Measurements from ENCODE around the gene GSDMA. TPM values are rescaled to one million over a fixed set of nuclear protein-coding genes. Genes with fewer than 3 reads are reported as not detected.

GSDMA gene
- total and polyA plus RNA-seq, 9 of the 15 experiments (the other 6 are each of a cell fraction or from before 2014, with no cell fraction given), result 0.04 to 0.13 (median 0.07) TPM; not detected in 2

DNA sequence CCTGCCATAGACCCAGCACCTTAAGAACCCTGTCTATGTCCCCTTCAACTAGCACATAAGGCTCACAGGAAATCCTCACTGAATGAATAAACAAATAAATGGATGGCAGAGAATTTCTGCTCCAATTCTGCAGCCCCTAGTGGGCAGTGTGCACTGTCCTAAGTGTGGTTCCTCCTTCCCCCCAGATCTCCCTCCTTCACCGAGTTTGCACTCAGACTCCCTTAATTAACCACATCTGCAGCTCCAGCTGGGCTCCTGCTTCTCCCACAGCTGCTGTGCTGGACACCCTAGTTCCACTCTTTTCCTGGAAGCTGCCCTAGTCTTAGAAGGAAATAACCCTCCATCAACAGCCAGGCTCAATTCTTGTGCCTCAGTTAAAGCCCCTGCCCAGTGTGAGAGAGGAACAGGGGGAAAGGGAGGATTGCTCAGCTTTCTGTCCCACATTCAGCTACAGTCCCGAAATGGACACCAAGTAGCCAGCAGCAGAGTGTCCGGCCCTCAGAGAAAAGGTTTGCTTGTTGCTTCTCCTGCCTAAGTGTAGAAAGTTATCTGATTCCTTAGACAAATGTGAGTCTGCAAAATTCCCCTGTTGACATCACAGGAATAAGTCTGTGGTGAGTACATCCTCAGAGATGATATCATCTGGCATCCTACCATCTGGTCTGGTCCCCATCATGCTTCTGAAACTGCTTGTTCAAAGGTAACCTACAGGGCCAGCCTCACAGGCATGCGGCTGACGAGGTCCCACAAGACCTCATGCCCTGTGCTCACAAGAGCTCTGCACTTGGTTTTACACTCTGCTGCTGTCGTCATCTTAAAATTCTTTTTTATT is 23.0 kb upstream of the GSDMA start (continued):
- TF ChIP-seq ZNF239 (CRISPR knock-in tag; IDR thresholded peaks at IDR 0.05), result no peak
- TF ChIP-seq TEAD4 (IDR thresholded peaks at IDR 0.05; ENCODE audit: low read length), result 0 out of 2 replicates have a peak, but pooled peaks have one; percentile 35
- no peak for TF ChIP-seq TEAD4 (CRISPR knock-in tag; IDR thresholded peaks at IDR 0.05; ENCODE audit: borderline replicate concordance)
- TF ChIP-seq PTBP1 (IDR thresholded peaks at IDR 0.05; ENCODE audit: low read depth, low read length), result no peak
- TF ChIP-seq BDP1 (IDR thresholded peaks at IDR 0.05; ENCODE audit: insufficient read depth, insufficient read length), result no peak
- TF ChIP-seq ZFP36 (IDR thresholded peaks at IDR 0.05; ENCODE audit: low read depth, low read length, partially characterized antibody), result no peak
- TF ChIP-seq GTF2B (IDR thresholded peaks at IDR 0.05; ENCODE audit: extremely low read depth, insufficient read length), result no peak
- TF ChIP-seq CREM (IDR thresholded peaks at IDR 0.05; ENCODE audit: low read depth), result 0 out of 2 replicates have a peak, but pooled peaks have one; percentile 49
- 0 out of 2 replicates have a peak, but pooled peaks have one; percentile 60 for TF ChIP-seq HDAC2 (IDR thresholded peaks at IDR 0.05)
- TF ChIP-seq ILF3 (IDR thresholded peaks at IDR 0.05; ENCODE audit: borderline replicate concordance), result no peak
- no peak for TF ChIP-seq PATZ1 (CRISPR knock-in tag; IDR thresholded peaks at IDR 0.05; ENCODE audit: borderline replicate concordance)
- TF ChIP-seq, protein P1, sequence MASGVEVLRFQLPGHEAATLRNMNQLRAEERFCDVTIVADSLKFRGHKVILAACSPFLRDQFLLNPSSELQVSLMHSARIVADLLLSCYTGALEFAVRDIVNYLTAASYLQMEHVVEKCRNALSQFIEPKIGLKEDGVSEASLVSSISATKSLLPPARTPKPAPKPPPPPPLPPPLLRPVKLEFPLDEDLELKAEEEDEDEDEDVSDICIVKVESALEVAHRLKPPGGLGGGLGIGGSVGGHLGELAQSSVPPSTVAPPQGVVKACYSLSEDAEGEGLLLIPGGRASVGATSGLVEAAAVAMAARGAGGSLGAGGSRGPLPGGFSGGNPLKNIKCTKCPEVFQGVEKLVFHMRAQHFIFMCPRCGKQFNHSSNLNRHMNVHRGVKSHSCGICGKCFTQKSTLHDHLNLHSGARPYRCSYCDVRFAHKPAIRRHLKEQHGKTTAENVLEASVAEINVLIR (CRISPR knock-in tag; IDR thresholded peaks at IDR 0.05), result no peak
- TF ChIP-seq, protein P2, sequence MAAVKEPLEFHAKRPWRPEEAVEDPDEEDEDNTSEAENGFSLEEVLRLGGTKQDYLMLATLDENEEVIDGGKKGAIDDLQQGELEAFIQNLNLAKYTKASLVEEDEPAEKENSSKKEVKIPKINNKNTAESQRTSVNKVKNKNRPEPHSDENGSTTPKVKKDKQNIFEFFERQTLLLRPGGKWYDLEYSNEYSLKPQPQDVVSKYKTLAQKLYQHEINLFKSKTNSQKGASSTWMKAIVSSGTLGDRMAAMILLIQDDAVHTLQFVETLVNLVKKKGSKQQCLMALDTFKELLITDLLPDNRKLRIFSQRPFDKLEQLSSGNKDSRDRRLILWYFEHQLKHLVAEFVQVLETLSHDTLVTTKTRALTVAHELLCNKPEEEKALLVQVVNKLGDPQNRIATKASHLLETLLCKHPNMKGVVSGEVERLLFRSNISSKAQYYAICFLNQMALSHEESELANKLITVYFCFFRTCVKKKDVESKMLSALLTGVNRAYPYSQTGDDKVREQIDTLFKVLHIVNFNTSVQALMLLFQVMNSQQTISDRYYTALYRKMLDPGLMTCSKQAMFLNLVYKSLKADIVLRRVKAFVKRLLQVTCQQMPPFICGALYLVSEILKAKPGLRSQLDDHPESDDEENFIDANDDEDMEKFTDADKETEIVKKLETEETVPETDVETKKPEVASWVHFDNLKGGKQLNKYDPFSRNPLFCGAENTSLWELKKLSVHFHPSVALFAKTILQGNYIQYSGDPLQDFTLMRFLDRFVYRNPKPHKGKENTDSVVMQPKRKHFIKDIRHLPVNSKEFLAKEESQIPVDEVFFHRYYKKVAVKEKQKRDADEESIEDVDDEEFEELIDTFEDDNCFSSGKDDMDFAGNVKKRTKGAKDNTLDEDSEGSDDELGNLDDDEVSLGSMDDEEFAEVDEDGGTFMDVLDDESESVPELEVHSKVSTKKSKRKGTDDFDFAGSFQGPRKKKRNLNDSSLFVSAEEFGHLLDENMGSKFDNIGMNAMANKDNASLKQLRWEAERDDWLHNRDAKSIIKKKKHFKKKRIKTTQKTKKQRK (IDR thresholded peaks at IDR 0.05; ENCODE audit: borderline replicate concordance, low read depth, low read length), result no peak
- TF ChIP-seq RAD51 (IDR thresholded peaks at IDR 0.05; ENCODE audit: borderline replicate concordance, low read depth), result no peak
- TF ChIP-seq MITF (IDR thresholded peaks at IDR 0.05), result no peak
- no peak for TF ChIP-seq ARID3A (IDR thresholded peaks at IDR 0.05; ENCODE audit: borderline replicate concordance, low read depth, low read length)

All from K562 (cell line).